Small intestine (tissue), 16 donors: ENCODE results near the gene SLC17A7. TPM values are rescaled to one million over a fixed set of nuclear protein-coding genes. Genes with fewer than 3 reads are reported as not detected.
A peak's percentile ranks its signal among the peaks of the same experiment; 100 is the strongest.

ENCODE experiments used
- DNase-seq, 2 donors: peaks; one replicate each; pipeline versions ENCODE4 v3.0.0 to v3.0.0-alpha.2; 2013
- FAIRE-seq: peaks from 2 replicates; lab custom pipeline; 2012; peaks lifted over from hg19 to GRCh38; lab: Jason Lieb, UNC
- H3K27ac ChIP-seq, 3 donors: one replicate each; pipeline ENCODE4 v1.5.1; 2013; ENCODE audit warnings: low read length in 2 of 3, mild to moderate bottlenecking in 2 of 3, control low read depth in 1 of 3, inconsistent platforms in 1 of 3, low read depth in 1 of 3, moderate library complexity in 1 of 3
- H3K27me3 ChIP-seq, 3 donors: one replicate each; pipeline ENCODE4 v1.6.1; 2013; ENCODE audit warnings: low read length in 3 of 3, inconsistent platforms in 1 of 3; ENCODE audit not compliant: control insufficient read depth in 3 of 3, insufficient read depth in 3 of 3
- H3K36me3 ChIP-seq, 3 donors: one replicate each; pipeline ENCODE4 v1.6.1; 2013; ENCODE audit warnings: low read length in 3 of 3, inconsistent platforms in 1 of 3, low read depth in 1 of 3, mild to moderate bottlenecking in 1 of 3, moderate library complexity in 1 of 3; ENCODE audit not compliant: control insufficient read depth in 3 of 3, insufficient read depth in 2 of 3
- H3K4me1 ChIP-seq, 3 donors: one replicate each; pipeline ENCODE4 v1.6.1; 2013; ENCODE audit warnings: low read length in 2 of 3, inconsistent platforms in 1 of 3, low read depth in 1 of 3, mild to moderate bottlenecking in 1 of 3, moderate library complexity in 1 of 3; ENCODE audit not compliant: control insufficient read depth in 3 of 3, insufficient read depth in 2 of 3
- H3K4me3 ChIP-seq, 3 donors: one replicate each; pipeline ENCODE4 v1.5.1; 2013; ENCODE audit warnings: low read length in 3 of 3, control low read depth in 1 of 3, inconsistent platforms in 1 of 3, low read depth in 1 of 3, mild to moderate bottlenecking in 1 of 3, moderate library complexity in 1 of 3
- H3K9me3 ChIP-seq, 2 donors: one replicate each; pipeline ENCODE4 v1.6.1; 2013; ENCODE audit warnings: low read depth in 1 of 2, low read length in 1 of 2; ENCODE audit not compliant: control insufficient read depth in 2 of 2, insufficient read depth in 1 of 2
- WGBS, 3 donors: extraction: QIAGEN DNeasy Blood & Tissue Kit; methylation state at CpG; one replicate each; pipeline ENCODE4 v1.1.7; 2013; 5-methylcytosine and 5-hydroxymethylcytosine counted together
- long read RNA-seq, 10 donors: transcript quantifications; one replicate each; lab custom pipeline, GENCODE V29; 2026
- polyA plus RNA-seq, 4 donors: library from polyadenylated mRNA; stranded (reverse) in 3 of 4; unstranded in 1 of 4; fragments of 200-250 nt in 3 of 4; fragments of 120-200 nt in 1 of 4; gene quantifications; one replicate each; pipeline versions ENCODE4 v1.2.1 to v1.2.3, GENCODE V29; 2013
- donor health status: healthy with polysubstance abuse.
- donor health status: control.
- donor health status: control.
- donor health status: Bipolar disorder and iron deficiency.
- donor health status: healthy.

Gene SLC17A7
- polyA plus RNA-seq = 1 to 10 TPM in 1 of 4 donors, under 1 TPM in 3; 0.09 to 1.1 (median 0.25) TPM
- long read RNA-seq, donor 1, partial matches to known transcripts = 7 of 7 reads
- long read RNA-seq, donor 1, other reads (novel, unspliced or antisense) = 0 of 7 reads
- long read RNA-seq, donor 2, partial matches to known transcripts = 1,235 of 2,464 reads
- long read RNA-seq, donor 2, other reads (novel, unspliced or antisense) = 1,229 of 2,464 reads
- long read RNA-seq, donor 3, partial matches to known transcripts = 4,912 of 4,969 reads
- long read RNA-seq, donor 3, other reads (novel, unspliced or antisense) = 57 of 4,969 reads
- long read RNA-seq, donor 4 = 0 reads
- long read RNA-seq, donor 5, partial matches to known transcripts = 2,839 of 2,883 reads
- long read RNA-seq, donor 5, other reads (novel, unspliced or antisense) = 44 of 2,883 reads
- long read RNA-seq, donor 6, partial matches to known transcripts = 2,143 of 2,336 reads
- long read RNA-seq, donor 6, other reads (novel, unspliced or antisense) = 193 of 2,336 reads
- long read RNA-seq, donor 7 = 0 reads
- long read RNA-seq, donor 8 = 0 reads
- long read RNA-seq, donor 9, partial matches to known transcripts = 188 of 194 reads
- long read RNA-seq, donor 9, other reads (novel, unspliced or antisense) = 6 of 194 reads
- long read RNA-seq, donor 10, partial matches to known transcripts = 5,788 of 5,877 reads
- long read RNA-seq, donor 10, other reads (novel, unspliced or antisense) = 89 of 5,877 reads

GRCh38 chr19:49441210-49441959 is at the start of gene SLC17A7:
Gene SLC17A7 (minus strand): TSS chr19:49441527. CDS start chr19:49441379, 148 bp downstream.
- Histone ChIP-seq H3K4me3 (peak within 1 kb of the TSS in 1 of 3 donors; percentile 31), H3K4me1 (no peaks in the 10 kb centered on the region), H3K27me3 (peaks cover 3 to 68% (median 33%) of the 10 kb centered on the region in 3 donors), H3K9me3 (no peaks in the 10 kb centered on the region), H3K36me3 (peaks cover 0 to 5% (median 0%) of the 10 kb centered on the region in 3 donors), H3K27ac (no peak within 1 kb of the TSS)
- DNase-seq (no peak), FAIRE-seq (no peak)
- WGBS, 3 donors = 4 to 9% (median 7%) methylated on average over 27 to 56 of the region's 56 CpGs

GRCh38 chr19:49490287-49491029 is 49.1 kb upstream of the SLC17A7 start:
- H3K4me1 ChIP-seq = peaks cover 0 to 44% (median 0%) of the 10 kb centered on the region in 3 donors
- WGBS, 3 donors = 33 to 65% (median 54%) methylated on average over 23 to 27 of the region's 27 CpGs
- H3K27me3 ChIP-seq = no peaks in the 10 kb centered on the region
- H3K9me3 ChIP-seq = no peaks in the 10 kb centered on the region
- peak overlapping the region; percentile 12 to 98 (median 73) for H3K27ac ChIP-seq
- H3K36me3 ChIP-seq = peaks cover 12 to 63% (median 16%) of the 10 kb centered on the region in 3 donors
- DNase-seq (no peak), FAIRE-seq (no peak)
- peak overlapping the region in 1 of 3 donors; percentile 1 for H3K4me3 ChIP-seq

- H3K4me3 ChIP-seq = peak overlapping the region in 2 of 3 donors; percentile 86 to 91
- no peaks in the 10 kb centered on the region for H3K9me3 ChIP-seq
- H3K27me3 ChIP-seq = no peaks in the 10 kb centered on the region
- FAIRE-seq (no peak), DNase-seq (peak; percentile 28 to 39)
- H3K27ac ChIP-seq = peak overlapping the region; percentile 73 to 98 (median 89)
- peaks cover 0 to 44% (median 0%) of the 10 kb centered on the region in 3 donors for H3K4me1 ChIP-seq
- WGBS, 3 donors = 11 to 43% (median 22%) methylated on average over 14 to 15 of the region's 15 CpGs
- peaks cover 12 to 64% (median 16%) of the 10 kb centered on the region in 3 donors for H3K36me3 ChIP-seq
These were observed 48.4 kb upstream of the SLC17A7 start for GRCh38 chr19:49489601-49490167.

- peak in 1 of 2 donors; percentile 28 for DNase-seq
- H3K36me3 ChIP-seq = peaks cover 12 to 65% (median 16%) of the 10 kb centered on the region in 3 donors
- peak overlapping the region; percentile 73 to 98 (median 89) for H3K27ac ChIP-seq
- peak overlapping the region; percentile 86 to 98 (median 91) for H3K4me3 ChIP-seq
- H3K9me3 ChIP-seq = no peaks in the 10 kb centered on the region
- H3K27me3 ChIP-seq = no peaks in the 10 kb centered on the region
- 3 to 13% (median 6%) methylated on average over 15 of the region's 15 CpGs for WGBS, 3 donors
- peaks cover 0 to 44% (median 0%) of the 10 kb centered on the region in 3 donors for H3K4me1 ChIP-seq
- no peak for FAIRE-seq
These were observed 47.7 kb upstream of the SLC17A7 start for GRCh38 chr19:49488863-49489537.

- DNase-seq = peak in 1 of 2 donors; percentile 31
- H3K36me3 ChIP-seq = peaks cover 12 to 61% (median 16%) of the 10 kb centered on the region in 3 donors
- H3K27ac ChIP-seq = peak overlapping the region; percentile 73 to 98 (median 89)
- FAIRE-seq = no peak
- H3K4me1 ChIP-seq = peaks cover 0 to 44% (median 0%) of the 10 kb centered on the region in 3 donors
- H3K27me3 ChIP-seq = no peaks in the 10 kb centered on the region
- no peaks in the 10 kb centered on the region for H3K9me3 ChIP-seq
- 0 to 1% (median 1%) methylated on average over 26 of the region's 26 CpGs for WGBS, 3 donors
- H3K4me3 ChIP-seq = peak overlapping the region; percentile 86 to 98 (median 91)
These were observed 46.9 kb upstream of the SLC17A7 start for GRCh38 chr19:49488046-49488862.

- Histone ChIP-seq H3K27ac (peak within 1 kb of the TSS; percentile 73 to 98 (median 89)), H3K9me3 (no peaks in the 10 kb centered on the region), H3K27me3 (no peaks in the 10 kb centered on the region), H3K36me3 (peaks cover 12 to 58% (median 14%) of the 10 kb centered on the region in 3 donors), H3K4me3 (peak within 1 kb of the TSS; percentile 86 to 98 (median 91)), H3K4me1 (peaks cover 0 to 39% (median 0%) of the 10 kb centered on the region in 3 donors)
- FAIRE-seq = no peak
- 0% methylated on average over 56 to 57 of the region's 57 CpGs for WGBS, 3 donors
- peak; percentile 100 for DNase-seq
These were observed 46.1 kb upstream of the SLC17A7 start, which contains the start of gene RPL13A for GRCh38 chr19:49487277-49488045. Gene RPL13A (plus strand): TSS chr19:49487608. CDS start chr19:49487630, 22 bp downstream.
